H1 (cell line): ENCODE data around the gene UBQLN4. TPM values are rescaled to one million over a fixed set of nuclear protein-coding genes. Genes with fewer than 3 reads are reported as not detected.

Experiments used
- CTCF ChIA-PET: fragments of 300-600 bp; sonication (Branson Sonifier 250); formaldehyde crosslinking; loops from one replicate; lab custom pipeline; 2021; ENCODE audit not compliant: partially characterized antibody; lab: Charles Lee
- POLR2A ChIA-PET: fragments of 300-600 bp; sonication (Branson Sonifier 250); formaldehyde crosslinking; loops from one replicate; lab custom pipeline; 2021; ENCODE audit warnings: inconsistent platforms; ENCODE audit not compliant: partially characterized antibody; lab: Charles Lee
- DNase-seq, 2 experiments: peaks; one replicate each; pipeline versions ENCODE4 v3.0.0 to v3.0.0-alpha.2; 2010 to 2022; ENCODE audit warnings: low spot score in 2 of 2, low read depth in 1 of 2, mixed read lengths in 1 of 2
- FAIRE-seq: peaks from 2 replicates; lab custom pipeline; 2011; peaks lifted over from hg19 to GRCh38; lab: Jason Lieb, UNC
- H2AFZ ChIP-seq: 2 replicates; pipeline ENCODE4 v1.8.1; 2012; ENCODE audit warnings: low read length, inconsistent platforms
- H2AK5ac ChIP-seq: 2 replicates; pipeline ENCODE4 v1.6.1; 2013; ENCODE audit warnings: low read depth, low read length
- H2BK120ac ChIP-seq: replicated peaks from 2 replicates; pipeline ENCODE3; 2013; ENCODE audit warnings: low read depth, low read length, inconsistent platforms
- H2BK12ac ChIP-seq: 2 replicates; pipeline ENCODE4 v1.6.1; 2013; ENCODE audit warnings: low read depth, low read length
- H2BK15ac ChIP-seq: 2 replicates; pipeline ENCODE4 v1.6.1; 2013; ENCODE audit warnings: low read length
- H2BK20ac ChIP-seq: 2 replicates; pipeline ENCODE4 v1.6.1; 2013; ENCODE audit warnings: low read length
- H2BK5ac ChIP-seq: 2 replicates; pipeline ENCODE4 v1.6.1; 2013; ENCODE audit warnings: low read depth, low read length
- H3K14ac ChIP-seq: 2 replicates; pipeline ENCODE4 v1.6.1; 2013; ENCODE audit warnings: inconsistent platforms; ENCODE audit not compliant: insufficient read length
- H3K18ac ChIP-seq: 2 replicates; pipeline ENCODE4 v1.6.1; 2013; ENCODE audit warnings: low read length; ENCODE audit errors: extremely low read depth
- H3K23ac ChIP-seq: 2 replicates; pipeline ENCODE4 v1.6.1; 2013; ENCODE audit warnings: inconsistent platforms; ENCODE audit not compliant: insufficient read length
- H3K23me2 ChIP-seq: 2 replicates; pipeline ENCODE4 v1.6.1; 2013; ENCODE audit warnings: low read depth, low read length
- H3K27ac ChIP-seq: 2 replicates; pipeline ENCODE4 v1.6.1; 2011; ENCODE audit warnings: low read depth, low read length, inconsistent platforms
- H3K27me3 ChIP-seq, 4 experiments: replicated peaks in 1 of 4; 1 replicate in 1 of 4; 2 replicates in 3 of 4; pipeline versions ENCODE4 v1.6.1 to v1.8.1; 2011 to 2013; ENCODE audit warnings: low read length in 3 of 4, mild to moderate bottlenecking in 3 of 4, inconsistent platforms in 2 of 4, mixed read lengths in 2 of 4, moderate library complexity in 1 of 4; ENCODE audit not compliant: control insufficient read depth in 3 of 4, insufficient read depth in 3 of 4; ENCODE audit errors: extremely low read depth in 1 of 4
- H3K36me3 ChIP-seq, 4 experiments: 2 replicates each; pipeline versions ENCODE4 v1.6.1 to v1.8.1; 2011 to 2013; ENCODE audit warnings: mild to moderate bottlenecking in 4 of 4, low read length in 3 of 4, moderate library complexity in 2 of 4, control low read depth in 1 of 4, inconsistent platforms in 1 of 4; ENCODE audit not compliant: insufficient read depth in 4 of 4, control insufficient read depth in 2 of 4
- H3K4ac ChIP-seq: replicated peaks from 2 replicates; pipeline ENCODE3; 2013; ENCODE audit warnings: low read length, low read depth, mixed read lengths, inconsistent platforms; ENCODE audit not compliant: insufficient read length
- H3K4me1 ChIP-seq, 4 experiments: replicated peaks in 1 of 4; 1 replicate in 1 of 4; 2 replicates in 3 of 4; pipeline versions ENCODE4 v1.6.1 to v1.8.1; 2011 to 2013; ENCODE audit warnings: low read length in 3 of 4, inconsistent platforms in 2 of 4, mixed read lengths in 1 of 4; ENCODE audit not compliant: insufficient read depth in 4 of 4, control insufficient read depth in 3 of 4
- H3K4me2 ChIP-seq, 2 experiments: 2 replicates each; pipeline versions ENCODE4 v1.6.1 to v1.8.1; 2011 to 2013; ENCODE audit warnings: low read depth in 2 of 2, low read length in 2 of 2, control low read depth in 1 of 2, inconsistent platforms in 1 of 2, mild to moderate bottlenecking in 1 of 2; ENCODE audit not compliant: insufficient read depth in 1 of 2
- H3K4me3 ChIP-seq, 4 experiments: fragments of 200-600, 300-600 bp in 1 of 4; sonication (generic), shearing (Covaris generic), sonication (Bioruptor Twin) in 1 of 4; 2 replicates each; pipeline versions ENCODE4 v1.5.1 to v1.8.1; 2011 to 2016; ENCODE audit warnings: low read length in 4 of 4, low read depth in 3 of 4, control low read depth in 2 of 4, inconsistent platforms in 2 of 4, mild to moderate bottlenecking in 2 of 4, mixed read lengths in 1 of 4, moderate library complexity in 1 of 4; ENCODE audit not compliant: insufficient read depth in 2 of 4; ENCODE audit errors: extremely low read depth in 1 of 4
- H3K56ac ChIP-seq: replicated peaks from 2 replicates; pipeline ENCODE3; 2013; ENCODE audit warnings: low read depth, mild to moderate bottlenecking, mixed read lengths, low read length, inconsistent platforms; ENCODE audit not compliant: insufficient read length
- H3K79me1 ChIP-seq: 2 replicates; pipeline ENCODE4 v1.6.1; 2013; ENCODE audit warnings: low read depth, low read length, control low read depth
- H3K79me2 ChIP-seq, 2 experiments: 2 replicates each; pipeline versions ENCODE4 v1.6.1 to v1.8.1; 2012 to 2013; ENCODE audit warnings: low read length in 2 of 2, mild to moderate bottlenecking in 2 of 2, inconsistent platforms in 1 of 2; ENCODE audit not compliant: insufficient read depth in 2 of 2, control insufficient read depth in 1 of 2
- H3K9ac ChIP-seq, 4 experiments: replicated peaks in 1 of 4; 1 replicate in 1 of 4; 2 replicates in 3 of 4; pipeline versions ENCODE4 v1.6.1 to v1.8.1; 2011 to 2013; ENCODE audit warnings: low read depth in 3 of 4, low read length in 3 of 4, control low read depth in 2 of 4, mild to moderate bottlenecking in 2 of 4, moderate library complexity in 2 of 4, inconsistent platforms in 1 of 4; ENCODE audit errors: extremely low read depth in 1 of 4
- H3K9me3 ChIP-seq, 2 experiments: 2 replicates each; pipeline versions ENCODE4 v1.6.1 to v1.8.1; 2012 to 2013; ENCODE audit warnings: mild to moderate bottlenecking in 2 of 2, moderate library complexity in 2 of 2, control low read depth in 1 of 2, inconsistent platforms in 1 of 2, low read depth in 1 of 2, low read length in 1 of 2, mixed read lengths in 1 of 2; ENCODE audit not compliant: insufficient read depth in 2 of 2
- H4K20me1 ChIP-seq, 2 experiments: replicated peaks in 1 of 2; 2 replicates each; pipeline versions ENCODE3 to v1.8.1; 2011 to 2013; ENCODE audit warnings: inconsistent platforms in 2 of 2, low read length in 2 of 2, mild to moderate bottlenecking in 1 of 2; ENCODE audit not compliant: insufficient read depth in 2 of 2, control insufficient read depth in 1 of 2
- H4K5ac ChIP-seq: 2 replicates; pipeline ENCODE4 v1.6.1; 2013; ENCODE audit warnings: low read length, low read depth, mixed read lengths, inconsistent platforms; ENCODE audit not compliant: insufficient read length
- H4K8ac ChIP-seq: 2 replicates; pipeline ENCODE4 v1.8.0; 2013; ENCODE audit warnings: mild to moderate bottlenecking, moderate library complexity, low read length, inconsistent platforms; ENCODE audit not compliant: insufficient read depth; ENCODE audit errors: extremely low read depth
- H4K91ac ChIP-seq: replicated peaks from 2 replicates; pipeline ENCODE3; 2013; ENCODE audit warnings: low read length, mixed read lengths, inconsistent platforms; ENCODE audit not compliant: insufficient read length
- BCL11A ChIP-seq, 2 experiments: IDR thresholded peaks; one replicate each; pipeline ENCODE4 v1.6.1; 2011; ENCODE audit warnings: low read depth in 2 of 2, low read length in 2 of 2, mild to moderate bottlenecking in 2 of 2
- HDAC2 ChIP-seq, 2 experiments: fragments of 300-600 bp in 1 of 2; sonication (generic) in 1 of 2; IDR thresholded peaks; 2 replicates each; pipeline ENCODE4 v1.6.1; 2011 to 2012; ENCODE audit warnings: low read depth in 2 of 2, low read length in 2 of 2, mild to moderate bottlenecking in 2 of 2, moderate library complexity in 2 of 2, borderline replicate concordance in 1 of 2, inconsistent platforms in 1 of 2
- JUN ChIP-seq: IDR thresholded peaks from 2 replicates; pipeline ENCODE4 v1.6.1; 2011; ENCODE audit warnings: low read depth, mild to moderate bottlenecking, improper control_type of control experiment, low read length
- KDM1A ChIP-seq: fragments of 200-600, 300-600 bp; sonication (generic); IDR thresholded peaks from 2 replicates; pipeline ENCODE4 v1.7.1; 2016; ENCODE audit warnings: mild to moderate bottlenecking, low read length, borderline replicate concordance
- WGBS, 2 experiments: shearing (Covaris generic) in 1 of 2; methylation state at CpG; one replicate each; pipeline versions ENCODE4 v1.1.6 to v1.1.7; 2013 to 2015; ENCODE audit warnings: low lambda C conversion rate in 2 of 2, mixed read lengths in 2 of 2, inconsistent platforms in 1 of 2, low coverage in 1 of 2, missing lambda C conversion rate in 1 of 2; ENCODE audit not compliant: insufficient replicate concordance in 2 of 2, insufficient coverage in 1 of 2, insufficient read length in 1 of 2; ENCODE audit errors: extremely low coverage in 1 of 2, missing lambda C conversion rate in 1 of 2; 5-methylcytosine and 5-hydroxymethylcytosine counted together
- polyA plus RNA-seq, 7 experiments: library from polyadenylated mRNA; depleted of rRNA in 3 of 7; stranded (reverse) in 5 of 7; unstranded in 2 of 7; fragments of >200 nt in 5 of 7; fragments of 200-250 nt in 2 of 7; gene quantifications; 1 replicate in 5 of 7; 2 replicates in 1 of 7; 4 replicates in 1 of 7; pipeline versions ENCODE4 v1.2.1 to v1.2.3, GENCODE V29; 2011 to 2013; ENCODE audit warnings: missing spikeins in 2 of 7, mixed read lengths in 2 of 7
- total RNA-seq: library from RNA; stranded (reverse); fragmentation: NEBNext Ultra II Directional; extraction: Animal tissue kit (Norgen Biotek cat#: 25700); gene quantifications from 2 replicates; pipeline ENCODE4 v1.2.1, GENCODE V29; 2021
- TF ChIP-seq, protein P1 (sequence below): IDR thresholded peaks from 2 replicates; pipeline ENCODE4 v1.6.1; 2012; ENCODE audit warnings: low read length, inconsistent platforms

Gene UBQLN4
- total and polyA plus RNA-seq, 2 of the 8 experiments (the other 6 are each of a cell fraction or from before 2014, with no cell fraction given), result 37.7 to 52.0 TPM

DNA sequence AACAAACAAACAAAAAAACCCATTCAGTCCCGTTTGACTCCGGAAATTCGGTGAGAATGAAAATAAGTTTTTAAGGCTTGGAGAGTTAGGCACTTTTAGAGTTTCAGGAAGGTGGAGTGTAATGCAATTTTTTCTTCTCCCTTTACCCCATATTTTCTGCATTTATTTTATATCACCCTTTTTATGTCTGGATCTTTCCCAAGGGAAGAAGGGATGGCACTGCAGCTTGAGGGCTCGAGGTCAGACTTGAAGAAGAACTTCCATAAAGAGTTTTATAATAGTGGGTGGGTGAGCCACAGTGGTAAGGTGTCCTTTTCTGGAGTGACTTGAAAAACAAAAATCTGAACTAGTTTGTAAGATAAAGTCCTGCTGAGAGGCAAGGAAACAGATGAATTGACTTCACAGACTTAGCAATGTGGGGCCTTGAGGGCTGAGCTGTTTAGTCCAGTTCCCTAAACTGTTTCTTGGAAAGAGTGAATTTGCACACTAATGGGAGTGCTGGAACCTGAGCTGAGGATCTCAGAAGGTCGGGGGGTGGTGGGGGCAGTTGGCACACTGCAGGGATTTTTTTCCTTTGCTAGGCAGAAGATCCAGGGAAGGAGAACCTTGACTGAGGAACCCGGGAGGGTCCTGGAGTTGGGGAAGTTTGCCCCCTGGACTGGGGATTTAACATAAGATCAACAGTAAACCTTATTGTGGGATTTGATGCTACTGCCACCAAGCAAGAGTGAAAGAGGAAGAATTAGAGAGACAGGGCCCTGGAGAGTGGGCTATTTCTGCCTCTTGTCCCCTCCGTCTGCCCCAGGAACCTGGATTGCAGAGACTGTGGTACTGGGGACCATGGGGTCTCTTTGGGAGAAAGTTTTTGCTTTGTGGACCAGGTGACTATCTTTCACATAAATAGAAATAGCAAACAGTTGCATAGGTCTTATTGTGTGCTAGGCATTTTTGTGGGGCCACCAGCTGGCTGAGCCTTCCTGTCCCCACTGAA lies 30.5 kb upstream of the UBQLN4 start:
- POLR2A ChIA-PET, result interaction anchor here (0.9 to 29.6 kb wide), 19 partner anchors 10 to 172 kb away, joined by 3 to 763 read pairs (median 11); partner anchors contain the start of genes ARHGEF2, KHDC4, LAMTOR2 and LMNA
- no peak overlapping the region for H2BK120ac ChIP-seq
- H3K36me3 ChIP-seq, result peaks cover 0 to 3% (median 0%) of the 10 kb centered on the region in 4 experiments; a peak in 1 of 8 replicates
- H3K4me1 ChIP-seq, result peaks cover 2 to 14% (median 9%) of the 10 kb centered on the region in 4 experiments; a peak in 6 of 7 replicates
- H3K23ac ChIP-seq, result no peak overlapping the region
- H3K79me1 ChIP-seq, result peaks cover 12% of the 10 kb centered on the region
- H3K4me3 ChIP-seq, result peak overlapping the region; percentile 78 to 98 (median 89)
- H3K27me3 ChIP-seq, result no peaks in the 10 kb centered on the region
- H2BK15ac ChIP-seq, result no peak overlapping the region
- DNase-seq (no peak), FAIRE-seq (no peak)
- peaks cover 6% of the 10 kb centered on the region; the same call in 1 of the 2 replicates for H3K23me2 ChIP-seq
- peaks cover 10 to 51% of the 10 kb centered on the region in 2 experiments for H3K79me2 ChIP-seq
- H2BK5ac ChIP-seq, result no peak overlapping the region
- H4K20me1 ChIP-seq, result peaks cover 8 to 9% of the 10 kb centered on the region in 2 experiments
- H3K4me2 ChIP-seq, result peak overlapping the region; percentile 67 to 76
- H4K91ac ChIP-seq, result no peak overlapping the region
- no peak overlapping the region for H4K8ac ChIP-seq
- H2BK12ac ChIP-seq, result no peak overlapping the region
- H3K56ac ChIP-seq, result no peak overlapping the region
- 0 out of 7 replicates have a peak overlapping the region, but pooled peaks of 1 of the 4 experiments have one; percentile 15 for H3K9ac ChIP-seq
- no peak overlapping the region for H4K5ac ChIP-seq
- H2BK20ac ChIP-seq, result no peak overlapping the region
- H2AK5ac ChIP-seq, result no peak overlapping the region
- H3K9me3 ChIP-seq, result no peaks in the 10 kb centered on the region
- TF ChIP-seq, protein P1, sequence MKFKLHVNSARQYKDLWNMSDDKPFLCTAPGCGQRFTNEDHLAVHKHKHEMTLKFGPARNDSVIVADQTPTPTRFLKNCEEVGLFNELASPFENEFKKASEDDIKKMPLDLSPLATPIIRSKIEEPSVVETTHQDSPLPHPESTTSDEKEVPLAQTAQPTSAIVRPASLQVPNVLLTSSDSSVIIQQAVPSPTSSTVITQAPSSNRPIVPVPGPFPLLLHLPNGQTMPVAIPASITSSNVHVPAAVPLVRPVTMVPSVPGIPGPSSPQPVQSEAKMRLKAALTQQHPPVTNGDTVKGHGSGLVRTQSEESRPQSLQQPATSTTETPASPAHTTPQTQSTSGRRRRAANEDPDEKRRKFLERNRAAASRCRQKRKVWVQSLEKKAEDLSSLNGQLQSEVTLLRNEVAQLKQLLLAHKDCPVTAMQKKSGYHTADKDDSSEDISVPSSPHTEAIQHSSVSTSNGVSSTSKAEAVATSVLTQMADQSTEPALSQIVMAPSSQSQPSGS, result 0 out of 2 replicates have a peak, but pooled peaks have one; percentile 15
- TF ChIP-seq HDAC2 (IDR thresholded peaks at IDR 0.05; ENCODE audit: borderline replicate concordance in 1 of 2, low read depth in 2 of 2, low read length in 2 of 2) (peak in 1 of 2 experiments; percentile 97; a peak in 1 of 4 replicates), JUN (no peak), KDM1A (peak; percentile 96), BCL11A (IDR thresholded peaks at IDR 0.05; ENCODE audit: low read depth in 2 of 2, low read length in 2 of 2) (no peak)
- H3K4ac ChIP-seq, result no peak overlapping the region
- H2AFZ ChIP-seq, result no peak overlapping the region
- H3K18ac ChIP-seq, result no peak overlapping the region; the same call in 1 of the 2 replicates
- H3K27ac ChIP-seq, result no peak overlapping the region
- CTCF ChIA-PET, result interaction anchor here (0.7 to 29.5 kb wide), 10 partner anchors 8 to 169 kb away, joined by 3 to 1994 read pairs (median 4); partner anchors contain the start of genes LMNA and UBQLN4
- WGBS, 2 experiments, result 28% methylated on average over 6 of the region's 7 CpGs; no CpG with 5 or more reads in 1 of the 2 experiments
- H3K14ac ChIP-seq, result no peak overlapping the region
